Activated CD4-positive, alpha-beta T cell treated with anti-CD3 and anti-CD28 coated beads for 36 hours (primary cell): ENCODE measurements around the gene TGFA. TPM values are rescaled to one million over a fixed set of nuclear protein-coding genes. Genes with fewer than 3 reads are reported as not detected.

Experiments used
- ATAC-seq: fragments of 200-7000 bp; cut with Tn5 transposase; one replicate; pipeline ENCODE4 v1.10.0; 2021; ENCODE audit warnings: mild to moderate bottlenecking, moderate library complexity
- CTCF ChIA-PET: fragments of 350-600 bp; sonication (Branson Sonifier 250); formaldehyde crosslinking; loops from one replicate; lab custom pipeline; 2021; ENCODE audit warnings: antibody characterized with exemption; lab: Charles Lee
- POLR2A ChIA-PET: fragments of 350-600 bp; sonication (Branson Sonifier 250); formaldehyde crosslinking; loops from one replicate; lab custom pipeline; 2021; ENCODE audit warnings: antibody characterized with exemption, inconsistent platforms; lab: Charles Lee
- DNase-seq: peaks from one replicate; pipeline ENCODE4 v3.0.0-alpha.2; 2020
- H3K27ac Mint-ChIP-seq: one replicate; pipeline ENCODE4 v1.8.0; 2021; ENCODE audit warnings: mixed read lengths
- H3K27me3 Mint-ChIP-seq: one replicate; pipeline ENCODE4 v1.8.0; 2021; ENCODE audit warnings: mixed read lengths
- H3K36me3 Mint-ChIP-seq: one replicate; pipeline ENCODE4 v1.8.0; 2021; ENCODE audit warnings: low read depth, mixed read lengths
- H3K4me1 Mint-ChIP-seq: one replicate; pipeline ENCODE4 v1.8.0; 2021; ENCODE audit warnings: mixed read lengths
- H3K4me3 Mint-ChIP-seq: one replicate; pipeline ENCODE4 v1.8.0; 2021; ENCODE audit warnings: mild to moderate bottlenecking, moderate library complexity, mixed read lengths
- H3K9me3 Mint-ChIP-seq: one replicate; pipeline ENCODE4 v1.8.0; 2021; ENCODE audit warnings: low read depth, mixed read lengths
- intact Hi-C, 2 experiments: fragments of 100-400 bp; cut with DNase I in 1 of 2; cut with micrococcal nuclease in 1 of 2; formaldehyde crosslinking; loops; one replicate each; pipeline versions ENCODE4 v1.14.2 to v1.15.1; 2022 to 2024; cut with DNase I, micrococcal nuclease
- total RNA-seq, 2 experiments: library from RNA; stranded (reverse); gene quantifications; one replicate each; pipeline ENCODE4 v1.2.3, GENCODE V29; 2021

TGFA gene
- total RNA-seq, 2 experiments from 2014 or later = 0.07 to 0.18 TPM

GRCh38 chr2:70435138-70435537, 118.5 kb downstream of the TGFA start:
- POLR2A ChIA-PET = no interaction called here

GRCh38 chr2:70433315-70433714, 120.3 kb downstream of the TGFA start:
- Mint-ChIP-seq H3K36me3 (no peaks in the 10 kb centered on the region), H3K9me3 (no peaks in the 10 kb centered on the region), H3K27ac (no peak overlapping the region), H3K27me3 (no peaks in the 10 kb centered on the region), H3K4me1 (no peaks in the 10 kb centered on the region), H3K4me3 (no peak overlapping the region)
- no peak for DNase-seq
- POLR2A ChIA-PET = no interaction called here
- intact Hi-C loops = no loop called here
- CTCF ChIA-PET = no interaction called here
- no peak for ATAC-seq

More at GRCh38 chr2:70435138-70435537, 118.5 kb downstream of the TGFA start:
- peaks cover 8% of the 10 kb centered on the region for H3K4me1 Mint-ChIP-seq
- no peak overlapping the region for H3K27ac Mint-ChIP-seq
- ATAC-seq = no peak
- no peaks in the 10 kb centered on the region for H3K36me3 Mint-ChIP-seq
- DNase-seq = no peak
- CTCF ChIA-PET = no interaction called here
- no peaks in the 10 kb centered on the region for H3K9me3 Mint-ChIP-seq
- intact Hi-C loops = no loop called here
- no peak overlapping the region for H3K4me3 Mint-ChIP-seq
- no peaks in the 10 kb centered on the region for H3K27me3 Mint-ChIP-seq

- no peak for ATAC-seq
- POLR2A ChIA-PET = no interaction called here
- no peaks in the 10 kb centered on the region for H3K9me3 Mint-ChIP-seq
- no peak overlapping the region for H3K4me3 Mint-ChIP-seq
- intact Hi-C loops = no loop called here
- H3K27ac Mint-ChIP-seq = no peak overlapping the region
- CTCF ChIA-PET = no interaction called here
- no peaks in the 10 kb centered on the region for H3K36me3 Mint-ChIP-seq
- no peaks in the 10 kb centered on the region for H3K4me1 Mint-ChIP-seq
- H3K27me3 Mint-ChIP-seq = no peaks in the 10 kb centered on the region
- DNase-seq = no peak
Observed at GRCh38 chr2:70431716-70432347, 121.8 kb downstream of the TGFA start.

- DNase-seq = no peak
- Mint-ChIP-seq H3K4me3 (no peak overlapping the region), H3K36me3 (no peaks in the 10 kb centered on the region), H3K27ac (no peak overlapping the region), H3K27me3 (no peaks in the 10 kb centered on the region), H3K4me1 (no peaks in the 10 kb centered on the region), H3K9me3 (no peaks in the 10 kb centered on the region)
- ChIA-PET CTCF (interaction anchor here (1.2 kb wide), 1 partner anchor 11 kb away, joined by 3 read pairs; no protein-coding TSS in a partner anchor), POLR2A (no interaction called here)
- no peak for ATAC-seq
- intact Hi-C loops = no loop called here
Observed at GRCh38 chr2:70426341-70426740, 127.3 kb downstream of the TGFA start.

GRCh38 chr2:70425682-70426301, 127.8 kb downstream of the TGFA start:
- intact Hi-C loops = no loop called here
- H3K27me3 Mint-ChIP-seq = no peaks in the 10 kb centered on the region
- H3K4me3 Mint-ChIP-seq = no peak overlapping the region
- no peak for ATAC-seq
- ChIA-PET CTCF (interaction anchor here (1.2 kb wide), 1 partner anchor 11 kb away, joined by 3 read pairs; no protein-coding TSS in a partner anchor), POLR2A (no interaction called here)
- no peaks in the 10 kb centered on the region for H3K36me3 Mint-ChIP-seq
- H3K9me3 Mint-ChIP-seq = no peaks in the 10 kb centered on the region
- DNase-seq = no peak
- no peak overlapping the region for H3K27ac Mint-ChIP-seq
- H3K4me1 Mint-ChIP-seq = no peaks in the 10 kb centered on the region

GRCh38 chr2:70420740-70421139, 132.9 kb downstream of the TGFA start:
- no peaks in the 10 kb centered on the region for H3K4me1 Mint-ChIP-seq
- H3K27ac Mint-ChIP-seq = no peak overlapping the region
- POLR2A ChIA-PET = no interaction called here
- H3K27me3 Mint-ChIP-seq = no peaks in the 10 kb centered on the region
- no peaks in the 10 kb centered on the region for H3K9me3 Mint-ChIP-seq
- ATAC-seq = no peak
- CTCF ChIA-PET = interaction anchor here (1.4 kb wide), 1 partner anchor 8 kb away, joined by 4 read pairs; no protein-coding TSS in a partner anchor
- no peak overlapping the region for H3K4me3 Mint-ChIP-seq
- DNase-seq = no peak
- intact Hi-C loops = no loop called here
- no peaks in the 10 kb centered on the region for H3K36me3 Mint-ChIP-seq

- CTCF ChIA-PET = interaction anchor here (1.0 kb wide), 1 partner anchor 116 kb away, joined by 4 read pairs; no protein-coding TSS in a partner anchor
- H3K9me3 Mint-ChIP-seq = no peaks in the 10 kb centered on the region
- H3K36me3 Mint-ChIP-seq = no peaks in the 10 kb centered on the region
- DNase-seq (no peak), ATAC-seq (no peak)
- H3K27me3 Mint-ChIP-seq = no peaks in the 10 kb centered on the region
- intact Hi-C loops = no loop called here
- H3K4me1 Mint-ChIP-seq = no peaks in the 10 kb centered on the region
- no peak overlapping the region for H3K4me3 Mint-ChIP-seq
- H3K27ac Mint-ChIP-seq = no peak overlapping the region
- POLR2A ChIA-PET = no interaction called here
Observed at GRCh38 chr2:70420143-70420542, 133.5 kb downstream of the TGFA start.

GRCh38 chr2:70418514-70418913, 135.1 kb downstream of the TGFA start:
- ChIA-PET CTCF (no interaction called here), POLR2A (no interaction called here)
- intact Hi-C loops = no loop called here
- Mint-ChIP-seq H3K9me3 (no peaks in the 10 kb centered on the region), H3K4me3 (no peak overlapping the region), H3K27me3 (no peaks in the 10 kb centered on the region), H3K27ac (no peak overlapping the region), H3K4me1 (no peaks in the 10 kb centered on the region), H3K36me3 (no peaks in the 10 kb centered on the region)
- ATAC-seq = no peak
- DNase-seq = no peak

GRCh38 chr2:70417011-70417410, 136.6 kb downstream of the TGFA start:
- DNase-seq (no peak), ATAC-seq (no peak)
- Mint-ChIP-seq H3K27ac (no peak overlapping the region), H3K4me1 (no peaks in the 10 kb centered on the region), H3K27me3 (no peaks in the 10 kb centered on the region), H3K36me3 (no peaks in the 10 kb centered on the region), H3K9me3 (no peaks in the 10 kb centered on the region), H3K4me3 (no peak overlapping the region)
- ChIA-PET CTCF (interaction anchor here (0.5 kb wide), 1 partner anchor 231 kb away, joined by 3 read pairs; no protein-coding TSS in a partner anchor), POLR2A (no interaction called here)
- intact Hi-C loops = no loop called here

- ATAC-seq (no peak), DNase-seq (no peak)
- H3K27ac Mint-ChIP-seq = no peak overlapping the region
- H3K9me3 Mint-ChIP-seq = no peaks in the 10 kb centered on the region
- POLR2A ChIA-PET = no interaction called here
- no peaks in the 10 kb centered on the region for H3K36me3 Mint-ChIP-seq
- CTCF ChIA-PET = interaction anchor here (0.6 to 1.0 kb wide), 2 partner anchors 9 to 39 kb away, joined by 3 to 4 read pairs; no protein-coding TSS in a partner anchor
- H3K4me3 Mint-ChIP-seq = no peak overlapping the region
- no peaks in the 10 kb centered on the region for H3K4me1 Mint-ChIP-seq
- intact Hi-C loops = no loop called here
- no peaks in the 10 kb centered on the region for H3K27me3 Mint-ChIP-seq
Observed at GRCh38 chr2:70412294-70413070, 141.1 kb downstream of the TGFA start.

- POLR2A ChIA-PET = no interaction called here
- intact Hi-C loops = no loop called here
- Mint-ChIP-seq H3K4me1 (no peaks in the 10 kb centered on the region), H3K27ac (no peak overlapping the region), H3K36me3 (no peaks in the 10 kb centered on the region), H3K9me3 (no peaks in the 10 kb centered on the region), H3K27me3 (no peaks in the 10 kb centered on the region), H3K4me3 (no peak overlapping the region)
- CTCF ChIA-PET = interaction anchor here (0.6 kb wide), 1 partner anchor 38 kb away, joined by 3 read pairs; no protein-coding TSS in a partner anchor
- no peak for DNase-seq
- ATAC-seq = no peak
Observed at GRCh38 chr2:70411483-70412125, 142.0 kb downstream of the TGFA start.
